ENCODE results near the gene KIF13A.
"Not testable (repeated sequence)": the region's sequence is repeated elsewhere in the genome, so short reads cannot be mapped to it uniquely, and the experiment has no call there.

KIF13A gene

DNA sequence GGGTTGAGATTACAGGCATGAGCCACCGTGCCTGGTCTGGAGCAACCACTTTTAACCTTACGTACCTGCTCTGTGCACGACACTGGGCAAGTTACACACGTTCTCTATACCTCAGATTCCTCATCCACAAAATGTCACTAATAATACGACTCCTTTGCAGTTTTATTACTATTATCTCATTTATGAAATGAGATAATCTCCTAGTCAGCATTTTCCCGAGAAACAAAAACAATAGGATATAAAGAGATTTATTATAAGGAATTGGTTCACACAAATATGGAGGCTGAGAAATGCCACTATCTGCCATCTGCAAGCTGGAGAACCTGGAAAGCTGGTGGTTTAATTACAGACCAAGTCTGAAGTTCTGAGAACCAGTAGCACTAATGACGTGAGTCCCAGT lies 12.0 kb upstream of the KIF13A start:
- no peak for DNase-seq (ENCODE audit: extremely low read depth in 1 of 2, low read depth in 1 of 2)

DNA sequence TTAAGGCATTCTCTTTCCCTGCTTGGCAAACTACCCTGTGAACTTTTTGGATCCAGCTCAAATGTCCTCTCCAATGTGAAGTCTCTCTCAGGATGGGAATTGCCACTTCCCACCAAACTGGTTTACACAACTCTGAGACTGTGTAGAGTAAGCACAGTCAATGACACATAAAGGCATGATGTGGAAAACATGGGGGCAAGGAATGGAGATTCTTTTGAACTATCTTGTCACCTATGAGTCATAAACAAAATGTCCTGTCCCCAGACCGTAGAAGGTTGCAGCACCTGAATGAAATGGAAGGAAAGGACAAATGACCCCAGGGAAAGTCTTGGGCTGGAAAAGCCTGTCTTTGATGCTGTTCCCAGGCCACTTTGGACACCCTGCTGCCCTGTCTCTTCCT lies 11.0 kb upstream of the KIF13A start:
- no peak for DNase-seq (ENCODE audit: extremely low read depth in 1 of 2, low read depth in 1 of 2)

- no peak for DNase-seq (ENCODE audit: extremely low read depth in 1 of 2, low read depth in 1 of 2)
These were observed 10.6 kb upstream of the KIF13A start for GRCh38 chr6:17998003-17998402.

DNA sequence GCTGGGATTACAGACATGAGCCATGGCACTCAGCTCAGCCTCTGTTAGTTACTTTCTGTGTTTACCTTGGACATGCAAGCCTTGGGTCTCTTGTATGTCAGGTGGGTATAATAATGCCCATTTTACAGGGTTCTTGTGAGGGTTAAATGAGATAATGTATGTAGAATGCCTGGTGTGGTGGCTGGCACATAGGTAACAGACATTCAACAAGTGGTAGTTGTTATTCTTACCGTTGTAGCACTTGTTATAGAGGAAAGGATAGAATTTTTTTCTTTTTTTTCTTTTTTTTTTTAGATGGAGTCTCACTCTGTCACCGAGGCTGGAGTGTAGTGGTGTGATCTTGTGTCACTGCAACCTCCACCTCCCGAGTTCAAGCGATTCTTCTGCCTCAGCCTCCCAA lies 8.0 kb upstream of the KIF13A start:
- no peak for DNase-seq (ENCODE audit: extremely low read depth in 1 of 2, low read depth in 1 of 2)

GRCh38 chr6:17994019-17994418 lies 6.6 kb upstream of the KIF13A start:
- no peak for DNase-seq (ENCODE audit: extremely low read depth in 1 of 2, low read depth in 1 of 2)

- DNase-seq (ENCODE audit: extremely low read depth in 1 of 2, low read depth in 1 of 2): no peak
These were observed 1.0 kb upstream of the KIF13A start for GRCh38 chr6:17988422-17988944.

DNA sequence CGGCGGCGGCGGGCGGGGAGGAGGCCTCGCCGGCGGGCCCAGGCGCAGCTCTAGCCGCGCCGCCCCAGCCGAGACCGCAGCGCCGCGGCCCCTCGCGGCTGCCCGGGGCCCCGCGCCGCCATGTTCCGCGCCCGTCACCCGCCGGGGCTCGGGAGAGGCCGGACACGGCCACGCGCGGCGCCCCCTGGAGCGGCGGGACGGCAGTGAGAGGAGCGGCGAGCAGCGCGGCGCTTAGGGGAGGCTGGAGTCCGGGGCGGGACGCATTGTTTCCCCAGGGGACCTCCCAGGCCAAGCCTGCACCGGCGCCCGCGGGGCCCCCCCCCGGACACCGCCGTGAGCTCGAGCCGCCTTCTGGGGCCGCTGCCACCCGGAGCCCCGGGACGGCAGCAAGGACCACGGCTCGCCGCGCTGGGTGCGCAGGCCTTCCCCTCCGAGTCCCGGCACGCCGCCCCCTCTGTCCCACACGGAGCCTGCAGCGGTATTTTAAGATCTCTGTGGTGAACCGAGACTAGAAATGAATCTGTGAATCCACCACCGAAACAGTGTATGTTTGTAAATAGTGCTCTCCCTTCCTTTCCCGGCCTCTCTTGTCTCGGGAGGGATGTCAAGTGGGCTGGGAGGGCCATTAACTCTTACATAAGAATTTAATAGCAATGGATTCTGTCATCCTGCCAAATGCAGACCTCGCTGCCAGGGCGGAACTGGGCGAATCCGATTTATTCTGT lies 424 bp upstream of the KIF13A start:
- peak; percentile 32 to 43 for DNase-seq (ENCODE audit: extremely low read depth in 1 of 2, low read depth in 1 of 2)

DNA sequence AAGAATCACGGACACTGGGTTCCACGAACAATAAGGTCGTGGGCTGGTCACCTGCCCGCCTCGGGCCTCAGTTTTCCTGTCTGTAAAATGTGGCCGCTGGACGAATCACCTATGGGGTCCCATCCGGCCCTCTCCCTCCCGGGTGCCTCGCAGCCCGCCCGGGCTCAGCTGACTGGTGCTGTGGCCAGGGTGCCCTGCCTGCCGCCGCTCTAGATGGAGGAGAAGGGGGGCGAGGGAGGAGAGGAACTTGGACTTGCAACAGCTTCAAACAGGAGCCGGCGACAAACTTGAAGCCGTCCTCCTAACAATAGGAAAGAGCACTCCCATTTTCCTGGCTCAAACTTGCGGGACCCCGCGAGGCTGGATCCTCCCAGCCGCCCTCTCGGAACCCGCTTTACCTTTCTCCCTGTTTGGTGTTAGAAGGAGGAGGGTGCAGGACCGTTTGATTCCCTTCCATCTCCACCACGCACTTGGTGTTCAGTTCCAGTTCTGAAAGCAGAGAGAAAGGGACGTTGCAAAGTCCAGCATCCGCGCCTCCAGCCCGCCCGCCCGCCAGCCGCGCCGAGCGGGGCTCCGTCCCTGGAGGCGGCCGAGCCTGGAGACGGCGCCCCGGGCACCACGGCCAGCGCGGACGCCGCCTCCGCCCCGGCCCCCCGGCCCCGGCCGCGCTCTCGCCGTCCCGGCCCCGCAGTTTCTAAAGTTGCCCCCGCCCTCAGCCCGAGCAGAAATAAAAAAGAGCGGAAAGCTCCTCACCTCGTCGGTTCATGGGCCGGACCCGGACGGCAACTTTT lies 584 bp downstream of the KIF13A start:
- DNase-seq (ENCODE audit: extremely low read depth in 1 of 2, low read depth in 1 of 2): no peak

DNA sequence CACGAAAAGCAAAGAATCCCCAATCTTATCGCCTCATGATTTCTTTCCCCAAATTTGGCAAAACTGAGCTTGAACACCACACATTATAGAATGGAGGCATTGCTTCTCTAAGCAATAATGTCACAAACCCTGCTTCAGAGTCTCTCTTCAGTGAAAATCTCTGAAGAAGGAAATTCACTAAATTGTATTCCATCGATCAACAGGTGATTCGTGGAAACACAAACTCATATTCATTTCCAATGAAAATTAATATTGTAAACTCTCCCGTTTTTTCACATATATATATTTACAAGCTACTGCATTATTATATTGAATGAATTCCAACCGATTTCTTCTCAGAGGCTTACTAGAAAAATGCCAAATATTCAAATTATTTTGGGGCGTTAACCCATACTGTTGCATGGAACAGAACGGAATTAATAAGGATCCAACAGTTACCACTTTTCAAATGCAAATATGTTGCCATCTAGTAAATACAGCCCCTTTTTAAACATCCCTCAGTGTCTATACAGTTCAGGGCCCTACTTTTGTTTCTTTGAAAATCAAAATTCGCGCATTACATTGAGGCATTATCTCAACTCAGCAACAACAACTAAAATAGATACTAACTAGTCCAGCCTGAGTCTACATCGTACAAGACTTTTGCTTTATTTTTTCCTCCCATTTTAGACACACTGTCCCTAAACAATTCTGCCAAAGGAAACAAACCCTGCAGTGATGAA lies 1.3 kb downstream of the KIF13A start:
- DNase-seq (ENCODE audit: extremely low read depth in 1 of 2, low read depth in 1 of 2): no peak

DNA sequence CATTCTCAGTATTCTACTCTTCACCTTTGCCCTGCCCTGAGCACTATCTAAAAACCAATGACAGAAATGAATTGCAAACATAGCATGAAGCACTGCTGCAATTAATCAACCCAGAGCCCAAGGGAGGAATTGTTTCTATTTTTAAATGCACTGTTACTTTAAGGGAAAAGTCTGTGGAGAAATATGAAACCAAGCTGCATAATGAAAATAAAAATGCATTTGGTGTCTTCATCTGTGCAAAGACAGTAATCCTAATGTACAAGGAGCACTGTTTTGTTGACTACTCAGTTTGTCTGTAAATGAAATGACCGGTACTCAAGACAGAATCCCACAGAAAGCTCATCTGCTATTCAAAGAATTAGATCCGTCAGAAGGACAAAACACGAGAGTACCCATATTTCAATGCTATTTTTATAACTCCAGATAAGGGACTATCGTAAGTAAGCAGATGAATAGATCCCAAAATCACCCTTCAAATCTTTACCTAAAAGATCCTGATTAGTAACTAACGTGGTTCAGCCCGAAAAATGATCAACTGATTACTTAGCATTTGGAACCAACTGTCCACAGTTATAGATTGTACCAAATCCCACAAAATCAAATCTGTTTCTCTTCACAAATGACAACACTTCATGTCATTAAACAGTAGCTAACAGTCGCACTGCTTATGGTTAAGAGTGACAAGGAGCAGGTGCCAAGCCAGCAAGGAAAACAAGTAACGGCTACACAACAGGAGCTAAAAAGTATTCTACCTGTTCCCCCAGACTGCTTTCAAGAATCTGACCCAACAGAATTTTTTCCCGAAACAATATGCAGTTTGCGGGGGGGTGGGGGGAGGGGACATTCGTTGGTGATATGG lies 2.4 kb downstream of the KIF13A start:
- no peak for DNase-seq (ENCODE audit: extremely low read depth in 1 of 2, low read depth in 1 of 2)

- DNase-seq (ENCODE audit: extremely low read depth in 1 of 2, low read depth in 1 of 2): no peak
These were observed 3.0 kb downstream of the KIF13A start for GRCh38 chr6:17984399-17984798.

GRCh38 chr6:17983730-17984129 lies 3.7 kb downstream of the KIF13A start:
- DNase-seq (ENCODE audit: extremely low read depth in 1 of 2, low read depth in 1 of 2): no peak

DNA sequence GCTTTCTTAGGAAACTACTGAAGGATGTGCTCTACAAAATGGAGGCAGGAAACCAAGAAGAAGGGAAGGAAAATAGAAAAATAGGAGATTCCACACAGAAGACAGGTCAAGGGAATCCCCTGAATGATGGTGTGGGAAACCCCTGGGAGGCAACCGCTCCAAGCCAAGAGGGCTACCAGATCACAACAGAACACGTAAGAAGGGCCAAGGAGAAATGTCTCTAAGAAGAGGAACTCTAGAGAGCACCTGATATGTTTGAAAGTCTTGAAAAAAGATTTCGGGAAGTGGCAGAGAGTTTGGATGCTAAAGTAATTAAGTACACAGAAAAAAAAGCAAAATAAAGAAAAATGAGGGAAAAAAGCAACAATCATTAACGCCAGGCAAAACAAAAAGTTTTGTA lies 7.1 kb downstream of the KIF13A start:
- no peak for DNase-seq (ENCODE audit: extremely low read depth in 1 of 2, low read depth in 1 of 2)

DNA sequence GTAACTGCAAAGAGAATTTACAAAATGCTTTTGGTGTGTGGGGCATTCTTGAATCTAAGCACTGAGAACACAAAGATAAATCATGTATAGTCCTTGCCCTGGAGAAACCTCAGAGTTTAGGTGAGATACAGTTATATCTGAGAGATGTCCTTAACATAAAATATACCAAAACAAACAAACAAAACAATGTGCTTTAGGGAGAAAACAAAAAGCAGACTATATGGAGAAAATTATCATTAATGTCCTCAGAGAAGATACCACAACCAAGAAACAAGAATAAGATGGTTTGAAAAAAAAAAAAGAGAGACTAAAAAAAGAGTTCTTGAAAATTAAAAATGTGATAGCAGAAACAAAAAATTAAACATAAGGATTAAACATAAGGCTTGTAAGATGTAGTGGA lies 8.0 kb downstream of the KIF13A start:
- no peak for DNase-seq (ENCODE audit: extremely low read depth in 1 of 2, low read depth in 1 of 2)

GRCh38 chr6:17976258-17976657 lies 11.2 kb downstream of the KIF13A start:
- DNase-seq (ENCODE audit: extremely low read depth in 1 of 2, low read depth in 1 of 2): not testable (repeated sequence)

DNA sequence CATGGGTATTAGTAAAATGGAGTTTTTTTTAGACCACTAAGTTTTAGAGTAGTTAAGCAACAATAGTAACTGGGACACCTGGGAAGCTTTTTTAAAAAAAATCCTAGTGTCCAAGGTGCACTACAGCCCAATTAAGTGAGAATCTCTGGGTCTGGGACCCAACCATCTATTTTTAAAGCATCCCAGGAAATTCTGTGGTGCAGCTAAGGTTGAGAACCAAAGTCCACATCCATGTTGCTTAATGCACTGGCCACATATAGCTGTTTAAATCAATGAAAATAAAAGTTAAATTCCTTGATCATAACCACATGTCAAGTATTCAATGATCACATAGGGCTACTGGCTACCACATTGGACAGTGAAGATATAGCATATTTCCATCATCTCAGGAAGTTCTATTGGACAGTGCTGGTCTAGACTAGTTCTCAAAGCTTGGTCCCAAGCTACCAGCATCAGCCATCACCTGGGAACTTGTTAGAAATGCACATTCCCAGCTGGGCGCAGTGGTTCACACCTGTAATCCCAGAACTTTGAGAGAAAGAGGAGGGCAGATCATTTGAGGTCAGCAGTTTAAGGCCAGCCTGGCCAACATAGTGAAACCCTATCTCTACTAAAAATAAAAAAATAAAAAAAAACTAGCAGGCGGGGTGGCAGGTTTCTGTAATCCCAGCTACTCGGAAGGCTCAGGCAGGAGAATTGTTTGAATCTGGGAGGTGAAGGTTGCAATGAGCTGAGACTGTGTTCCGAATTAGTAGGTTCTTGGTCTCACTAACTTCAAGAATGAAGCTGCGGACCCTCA lies 12.7 kb downstream of the KIF13A start:
- no peak for DNase-seq (ENCODE audit: extremely low read depth in 1 of 2, low read depth in 1 of 2)

- DNase-seq (ENCODE audit: extremely low read depth in 1 of 2, low read depth in 1 of 2): no peak
These were observed 14.3 kb downstream of the KIF13A start for GRCh38 chr6:17972978-17973622.

GRCh38 chr6:17972074-17972952 lies 15.1 kb downstream of the KIF13A start:
- DNase-seq (ENCODE audit: extremely low read depth in 1 of 2, low read depth in 1 of 2): no peak

All from stimulated activated CD8-positive, alpha-beta memory T cell treated with anti-CD3 and anti-CD28 coated beads, Interleukin-7, amount 100 ng/mL, for 48 hours (primary cell).